ENCODE results near the gene MAP3K14. TPM values are rescaled to one million over a fixed set of nuclear protein-coding genes. Genes with fewer than 3 reads are reported as not detected.

Gene MAP3K14
- polyA plus RNA-seq, 3 donors = 1.4 to 29.9 (median 3.8) TPM

DNA sequence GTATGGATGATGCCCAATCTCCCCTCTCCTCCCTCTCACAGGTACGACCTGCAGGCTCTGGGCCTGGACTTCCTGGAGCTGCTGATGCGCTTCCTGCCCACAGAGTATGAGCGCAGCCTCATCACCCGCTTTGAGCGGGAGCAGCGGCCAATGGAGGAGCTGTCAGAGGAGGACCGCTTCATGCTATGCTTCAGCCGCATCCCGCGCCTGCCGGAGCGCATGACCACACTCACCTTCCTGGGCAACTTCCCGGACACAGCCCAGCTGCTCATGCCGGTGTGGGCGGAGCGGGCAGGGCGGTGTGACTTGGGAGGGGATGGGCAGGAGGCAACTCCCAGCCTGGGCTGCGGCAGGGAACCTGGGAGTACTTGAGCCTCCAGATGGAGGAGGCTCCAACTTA, 73.1 kb downstream of the MAP3K14 start:
- H3K4me1 Mint-ChIP-seq = peaks cover 36% of the 10 kb centered on the region
- Histone ChIP-seq H3K4me1 (ENCODE audit: control insufficient read depth in 1 of 2, insufficient read depth in 2 of 2, low read length in 2 of 2) (peaks cover 35 to 46% of the 10 kb centered on the region in 2 donors), H3K27me3 (ENCODE audit: control insufficient read depth in 2 of 2, insufficient read depth in 2 of 2, low read length in 2 of 2) (no peaks in the 10 kb centered on the region), H3K9ac (ENCODE audit: insufficient read depth, low read length, poor library complexity, severe bottlenecking) (no peak overlapping the region), H3K4me3 (replicated peaks in 1 of 3; ENCODE audit: low read depth in 2 of 3, low read length in 3 of 3) (no peak overlapping the region), H3K9me3 (replicated peaks in 1 of 2; ENCODE audit: control insufficient read depth in 1 of 2, insufficient read depth in 1 of 2, low read length in 2 of 2) (no peaks in the 10 kb centered on the region), H3K79me2 (ENCODE audit: insufficient read depth, low read length) (peaks cover 37% of the 10 kb centered on the region), H3K4me2 (replicated peaks; ENCODE audit: extremely low read depth, low read length, poor library complexity, severe bottlenecking) (no peak overlapping the region), H4K20me1 (ENCODE audit: insufficient read depth, low read length) (peaks cover 99% of the 10 kb centered on the region), H3K36me3 (replicated peaks in 1 of 2; ENCODE audit: control insufficient read depth in 1 of 2, insufficient read depth in 2 of 2, low read length in 2 of 2) (peaks cover 79 to 87% of the 10 kb centered on the region in 2 donors), H3K27ac (ENCODE audit: low read depth in 1 of 2, low read length in 2 of 2) (no peak overlapping the region), H2AFZ (ENCODE audit: insufficient read depth, low read depth, low read length, poor library complexity, severe bottlenecking) (no peak overlapping the region)
- peaks cover 0 to 6% (median 0%) of the 10 kb centered on the region in 3 donors for H3K27me3 Mint-ChIP-seq (ENCODE audit: low read depth in 3 of 3)
- H3K27ac Mint-ChIP-seq = no peak overlapping the region
- intact Hi-C loops (cut with micrococcal nuclease) = no loop called here
- H3K9me3 Mint-ChIP-seq = peaks cover 0 to 3% (median 0%) of the 10 kb centered on the region in 7 donors
- no peak overlapping the region for H3K4me3 Mint-ChIP-seq
- 92% methylated on average over 15 of the region's 18 CpGs for WGBS (ENCODE audit: insufficient coverage)
- DNase-seq = no peak
- peaks cover 76 to 87% of the 10 kb centered on the region in 2 donors for H3K36me3 Mint-ChIP-seq
- no peak for TF ChIP-seq CTCF (IDR thresholded peaks at IDR 0.05)

DNA sequence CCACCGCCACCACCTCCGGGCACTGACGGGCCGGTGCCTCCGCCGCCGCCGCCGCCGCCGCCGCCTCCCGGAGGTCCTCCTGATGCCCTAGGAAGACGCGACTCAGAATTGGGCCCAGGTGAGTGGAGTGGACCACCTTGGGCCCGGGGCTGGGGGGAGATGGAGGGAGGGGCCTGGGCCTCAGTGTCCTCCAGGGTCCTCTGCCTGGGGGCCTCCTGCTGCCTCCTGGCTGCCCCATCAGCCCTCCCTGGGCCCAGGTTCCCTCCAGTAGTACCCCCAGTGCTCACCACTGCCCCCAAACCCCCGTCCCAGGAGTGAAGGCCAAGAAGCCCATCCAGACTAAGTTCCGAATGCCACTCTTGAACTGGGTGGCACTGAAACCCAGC, 74.8 kb downstream of the MAP3K14 start:
- H3K9ac ChIP-seq (ENCODE audit: insufficient read depth, low read length, poor library complexity, severe bottlenecking) = no peak overlapping the region
- no peak overlapping the region for H3K4me2 ChIP-seq (replicated peaks; ENCODE audit: extremely low read depth, low read length, poor library complexity, severe bottlenecking)
- no peak for DNase-seq
- peaks cover 99% of the 10 kb centered on the region for H4K20me1 ChIP-seq (ENCODE audit: insufficient read depth, low read length)
- H2AFZ ChIP-seq (ENCODE audit: insufficient read depth, low read depth, low read length, poor library complexity, severe bottlenecking) = no peak overlapping the region
- Mint-ChIP-seq H3K36me3 (peaks cover 91 to 97% of the 10 kb centered on the region in 2 donors), H3K27me3 (ENCODE audit: low read depth in 3 of 3) (peaks cover 0 to 8% (median 0%) of the 10 kb centered on the region in 3 donors), H3K27ac (peak overlapping the region in 2 of 7 donors; percentile 68 to 70), H3K4me1 (peaks cover 34% of the 10 kb centered on the region), H3K9me3 (peaks cover 0 to 3% (median 0%) of the 10 kb centered on the region in 7 donors), H3K4me3 (no peak overlapping the region)
- peaks cover 96 to 97% of the 10 kb centered on the region in 2 donors for H3K36me3 ChIP-seq (replicated peaks in 1 of 2; ENCODE audit: control insufficient read depth in 1 of 2, insufficient read depth in 2 of 2, low read length in 2 of 2)
- H3K27ac ChIP-seq (ENCODE audit: low read depth in 1 of 2, low read length in 2 of 2) = no peak overlapping the region
- 96% methylated on average over 15 of the region's 18 CpGs for WGBS (ENCODE audit: insufficient coverage)
- intact Hi-C loops (cut with micrococcal nuclease) = no loop called here
- no peak for TF ChIP-seq CTCF (IDR thresholded peaks at IDR 0.05)
- H3K79me2 ChIP-seq (ENCODE audit: insufficient read depth, low read length) = peaks cover 54% of the 10 kb centered on the region
- no peaks in the 10 kb centered on the region for H3K9me3 ChIP-seq (replicated peaks in 1 of 2; ENCODE audit: control insufficient read depth in 1 of 2, insufficient read depth in 1 of 2, low read length in 2 of 2)
- H3K4me3 ChIP-seq (replicated peaks in 1 of 3; ENCODE audit: low read depth in 2 of 3, low read length in 3 of 3) = no peak overlapping the region
- no peaks in the 10 kb centered on the region for H3K27me3 ChIP-seq (ENCODE audit: control insufficient read depth in 2 of 2, insufficient read depth in 2 of 2, low read length in 2 of 2)
- H3K4me1 ChIP-seq (ENCODE audit: control insufficient read depth in 1 of 2, insufficient read depth in 2 of 2, low read length in 2 of 2) = peaks cover 24 to 34% of the 10 kb centered on the region in 2 donors
